ENCODE data around the gene ZNF205. TPM values are rescaled to one million over a fixed set of nuclear protein-coding genes. Genes with fewer than 3 reads are reported as not detected.

The ZNF205 gene
- total and polyA plus RNA-seq, 2 of the 13 experiments (the other 11 are each of a cell fraction or from before 2014, with no cell fraction given), result 5.8 to 10.2 TPM

- TF ChIP-seq HMGXB4 (CRISPR knock-in tag; IDR thresholded peaks at IDR 0.05; ENCODE audit: borderline replicate concordance in 1 of 2, low read depth in 1 of 2) (peak in 1 of 2 experiments; percentile 64; a peak in 1 of 4 replicates), HINFP (CRISPR knock-in tag; IDR thresholded peaks at IDR 0.05; ENCODE audit: low read depth) (peak; percentile 36; the same call in 1 of the 2 replicates), MATR3 (CRISPR knock-in tag; IDR thresholded peaks at IDR 0.05) (no peak), MNT (IDR thresholded peaks at IDR 0.05) (no peak), HNRNPK (IDR thresholded peaks at IDR 0.05; ENCODE audit: low read depth, low read length, poor library complexity, severe bottlenecking) (peak; percentile 93), GATA4 (IDR thresholded peaks at IDR 0.05; ENCODE audit: borderline replicate concordance, low read depth) (no peak), PRPF4 (IDR thresholded peaks at IDR 0.05; ENCODE audit: low read depth, low read length, poor library complexity, severe bottlenecking) (no peak), LBX2 (CRISPR knock-in tag; IDR thresholded peaks at IDR 0.05; ENCODE audit: borderline replicate concordance) (no peak), YEATS4 (CRISPR knock-in tag; IDR thresholded peaks at IDR 0.05; ENCODE audit: borderline replicate concordance) (peak; percentile 19; the same call in 1 of the 2 replicates), HOXA5 (CRISPR knock-in tag; IDR thresholded peaks at IDR 0.05) (peak; percentile 64; the same call in 1 of the 2 replicates), AHDC1 (CRISPR knock-in tag; IDR thresholded peaks at IDR 0.05; ENCODE audit: borderline replicate concordance) (no peak), EZH2 (conservative IDR thresholded peaks at IDR 0.05; ENCODE audit: low read depth, low read length) (no peak), SIX4 (CRISPR knock-in tag; IDR thresholded peaks at IDR 0.05) (no peak), PRDM4 (CRISPR knock-in tag; IDR thresholded peaks at IDR 0.05; ENCODE audit: borderline replicate concordance) (no peak)
Measured at GRCh38 chr16:3135126-3135715, 22.8 kb downstream of the ZNF205 start (continued).

Data from HepG2 (cell line).